ENCODE results near the gene GPR39.
"Not testable (repeated sequence)": the region's sequence is repeated elsewhere in the genome, so short reads cannot be mapped to it uniquely, and the experiment has no call there.

The GPR39 gene

GRCh38 chr2:132495881-132496280 is 79.3 kb downstream of the GPR39 start:
- DNase-seq (ENCODE audit: low spot score) = no peak

- DNase-seq (ENCODE audit: low spot score) = no peak
These were observed 80.0 kb downstream of the GPR39 start for GRCh38 chr2:132496555-132496954.

GRCh38 chr2:132497591-132497990 is 81.0 kb downstream of the GPR39 start:
- peak; percentile 21 for DNase-seq (ENCODE audit: low spot score)

- DNase-seq (ENCODE audit: low spot score) = peak; percentile 11
These were observed 87.1 kb downstream of the GPR39 start for GRCh38 chr2:132503701-132504100.

- no peak for DNase-seq (ENCODE audit: low spot score)
These were observed 98.4 kb downstream of the GPR39 start for GRCh38 chr2:132515010-132515409.

- DNase-seq (ENCODE audit: low spot score) = no peak
These were observed 100.8 kb downstream of the GPR39 start for GRCh38 chr2:132517386-132517785.

GRCh38 chr2:132518302-132518701 is 101.7 kb downstream of the GPR39 start:
- DNase-seq (ENCODE audit: low spot score) = no peak

GRCh38 chr2:132519566-132519965 is 103.0 kb downstream of the GPR39 start:
- no peak for DNase-seq (ENCODE audit: low spot score)

GRCh38 chr2:132521341-132521740 is 104.7 kb downstream of the GPR39 start:
- DNase-seq (ENCODE audit: low spot score) = peak; percentile 16

- no peak for DNase-seq (ENCODE audit: low spot score)
These were observed 106.3 kb downstream of the GPR39 start for GRCh38 chr2:132522901-132523300.

GRCh38 chr2:132537061-132537460 is 120.5 kb downstream of the GPR39 start:
- not testable (repeated sequence) for DNase-seq (ENCODE audit: low spot score)

- no peak for DNase-seq (ENCODE audit: low spot score)
These were observed 121.8 kb downstream of the GPR39 start for GRCh38 chr2:132538331-132538855.

GRCh38 chr2:132540166-132540565 is 123.6 kb downstream of the GPR39 start:
- DNase-seq (ENCODE audit: low spot score) = no peak

- DNase-seq (ENCODE audit: low spot score) = no peak
These were observed 126.5 kb downstream of the GPR39 start for GRCh38 chr2:132542953-132543569.

- no peak for DNase-seq (ENCODE audit: low spot score)
These were observed 127.5 kb downstream of the GPR39 start for GRCh38 chr2:132544006-132544630.

- DNase-seq (ENCODE audit: low spot score) = peak; percentile 81
These were observed 130.6 kb downstream of the GPR39 start for GRCh38 chr2:132547090-132547687.

GRCh38 chr2:132549935-132550670 is 133.5 kb downstream of the GPR39 start:
- no peak for DNase-seq (ENCODE audit: low spot score)

- DNase-seq (ENCODE audit: low spot score) = no peak
These were observed 134.3 kb downstream of the GPR39 start for GRCh38 chr2:132550946-132551345.

- no peak for DNase-seq (ENCODE audit: low spot score)
These were observed 141.1 kb downstream of the GPR39 start for GRCh38 chr2:132557694-132558093.

- DNase-seq (ENCODE audit: low spot score) = no peak
These were observed 142.7 kb downstream of the GPR39 start for GRCh38 chr2:132559326-132559725.

- no peak for DNase-seq (ENCODE audit: low spot score)
These were observed 143.3 kb downstream of the GPR39 start for GRCh38 chr2:132559921-132560320.

GRCh38 chr2:132560562-132560961 is 144.0 kb downstream of the GPR39 start:
- no peak for DNase-seq (ENCODE audit: low spot score)

GRCh38 chr2:132562245-132562644 is 145.6 kb downstream of the GPR39 start:
- peak; percentile 46 for DNase-seq (ENCODE audit: low spot score)

Measured in GM03348 (cell line).